ENCODE data around the gene LDAH.
"Not testable (repeated sequence)": the region's sequence is repeated elsewhere in the genome, so short reads cannot be mapped to it uniquely, and the experiment has no call there.

LDAH gene

DNA sequence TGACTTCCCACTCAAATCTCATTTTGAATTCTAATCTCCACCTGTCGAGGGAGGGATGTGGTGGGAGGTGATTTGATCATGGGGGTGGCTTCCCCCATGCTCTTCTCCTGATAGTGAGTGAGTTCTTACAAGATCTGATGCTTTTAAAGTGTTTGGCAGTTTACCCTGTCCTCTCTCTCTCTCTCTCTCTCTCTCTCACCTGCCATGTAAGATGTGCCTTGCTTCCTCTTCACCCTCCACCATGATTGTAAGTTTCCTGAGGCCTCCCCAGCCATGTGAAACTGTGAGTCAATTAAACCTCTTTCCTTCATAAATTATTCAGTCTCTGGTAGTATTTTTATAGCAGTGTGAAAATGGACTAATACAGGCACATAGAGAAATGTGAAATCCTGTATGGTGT, 7.0 kb upstream of the LDAH start:
- no peak overlapping the region for H3K4me3 ChIP-seq (ENCODE audit: low read depth in 1 of 2, low read length in 2 of 2)
- no peaks in the 10 kb centered on the region for H3K36me3 ChIP-seq (ENCODE audit: control insufficient read depth in 1 of 2, insufficient read depth in 2 of 2, low read length in 2 of 2)
- H3K27ac ChIP-seq (ENCODE audit: low read length) = no peak overlapping the region
- H3K4me1 ChIP-seq (ENCODE audit: control insufficient read depth in 1 of 2, insufficient read depth in 2 of 2, low read length in 2 of 2) = no peaks in the 10 kb centered on the region
- H3K27me3 ChIP-seq (ENCODE audit: low read depth, low read length) = no peaks in the 10 kb centered on the region
- no peaks in the 10 kb centered on the region for H3K9me3 ChIP-seq (ENCODE audit: control insufficient read depth in 1 of 2, low read length in 2 of 2)

DNA sequence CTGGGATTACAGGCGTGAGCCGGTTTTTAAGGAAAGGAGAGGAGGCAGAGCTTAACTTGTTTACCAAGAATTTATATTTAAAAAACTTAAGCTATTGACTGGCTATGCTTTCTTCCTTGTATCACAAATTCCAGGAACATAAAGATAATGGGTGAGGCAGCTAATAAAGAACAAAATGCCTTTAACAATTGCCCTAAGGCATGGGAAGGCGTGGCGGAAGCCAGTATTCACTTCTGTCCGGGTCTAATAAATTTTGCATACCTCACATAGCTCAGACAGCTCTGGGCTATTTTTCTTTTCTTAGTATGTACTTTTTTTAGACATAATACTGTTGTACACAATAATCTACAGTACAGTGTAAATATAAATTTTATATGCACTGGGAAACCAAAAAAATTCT, 1.0 kb upstream of the LDAH start:
- Histone ChIP-seq H3K4me1 (ENCODE audit: control insufficient read depth in 1 of 2, insufficient read depth in 2 of 2, low read length in 2 of 2) (no peaks in the 10 kb centered on the region), H3K36me3 (ENCODE audit: control insufficient read depth in 1 of 2, insufficient read depth in 2 of 2, low read length in 2 of 2) (no peaks in the 10 kb centered on the region), H3K4me3 (ENCODE audit: low read depth in 1 of 2, low read length in 2 of 2) (no peak overlapping the region), H3K27ac (ENCODE audit: low read length) (no peak overlapping the region), H3K27me3 (ENCODE audit: low read depth, low read length) (no peaks in the 10 kb centered on the region), H3K9me3 (ENCODE audit: control insufficient read depth in 1 of 2, low read length in 2 of 2) (no peaks in the 10 kb centered on the region)

DNA sequence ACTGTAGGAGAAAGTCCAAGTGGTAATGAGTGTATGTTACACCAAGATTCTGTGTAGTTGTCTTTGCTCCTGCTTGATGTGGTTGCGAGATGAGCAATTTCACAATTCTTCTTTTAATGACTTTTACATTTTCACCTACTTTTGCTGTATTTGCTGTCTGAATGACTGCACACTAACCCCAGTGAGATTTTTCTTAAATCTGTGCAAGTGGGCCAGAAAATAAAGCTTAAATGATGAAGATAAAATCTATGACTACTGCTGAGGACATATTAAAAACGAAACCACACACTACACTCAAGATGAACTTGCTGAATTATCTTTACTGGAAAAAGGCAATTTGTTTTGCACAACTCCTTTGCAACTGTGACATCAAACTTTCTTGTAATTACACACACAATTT, 4.1 kb downstream of the LDAH start:
- H3K9me3 ChIP-seq (ENCODE audit: control insufficient read depth in 1 of 2, low read length in 2 of 2) = no peaks in the 10 kb centered on the region
- H3K36me3 ChIP-seq (ENCODE audit: control insufficient read depth in 1 of 2, insufficient read depth in 2 of 2, low read length in 2 of 2) = no peaks in the 10 kb centered on the region
- no peaks in the 10 kb centered on the region for H3K27me3 ChIP-seq (ENCODE audit: low read depth, low read length)
- H3K4me3 ChIP-seq (ENCODE audit: low read depth in 1 of 2, low read length in 2 of 2) = no peak overlapping the region
- no peak overlapping the region for H3K27ac ChIP-seq (ENCODE audit: low read length)
- H3K4me1 ChIP-seq (ENCODE audit: control insufficient read depth in 1 of 2, insufficient read depth in 2 of 2, low read length in 2 of 2) = no peaks in the 10 kb centered on the region

GRCh38 chr2:20815216-20815615, 7.7 kb downstream of the LDAH start:
- Histone ChIP-seq H3K4me3 (ENCODE audit: low read depth in 1 of 2, low read length in 2 of 2) (no peak overlapping the region), H3K9me3 (ENCODE audit: control insufficient read depth in 1 of 2, low read length in 2 of 2) (no peaks in the 10 kb centered on the region), H3K27me3 (ENCODE audit: low read depth, low read length) (no peaks in the 10 kb centered on the region), H3K27ac (ENCODE audit: low read length) (no peak overlapping the region), H3K36me3 (ENCODE audit: control insufficient read depth in 1 of 2, insufficient read depth in 2 of 2, low read length in 2 of 2) (no peaks in the 10 kb centered on the region), H3K4me1 (ENCODE audit: control insufficient read depth in 1 of 2, insufficient read depth in 2 of 2, low read length in 2 of 2) (no peaks in the 10 kb centered on the region)

DNA sequence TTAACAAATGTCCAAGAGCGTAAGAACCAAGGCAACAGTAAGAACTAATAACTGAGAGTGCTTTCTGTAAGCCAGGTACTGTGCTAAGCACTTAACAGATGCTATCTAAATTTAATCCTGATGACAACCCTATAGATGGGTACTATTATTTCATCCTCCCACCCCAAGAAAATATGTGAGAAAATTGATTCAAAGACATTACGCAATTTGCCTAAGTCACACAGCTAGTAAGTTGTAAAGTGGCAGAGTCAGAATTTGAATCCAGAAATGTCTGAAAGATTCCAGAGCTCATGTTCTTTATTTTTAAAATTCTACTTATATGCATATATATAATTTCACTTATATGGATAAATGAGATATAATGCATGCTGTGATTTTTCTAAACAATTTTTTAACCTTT, 10.1 kb downstream of the LDAH start:
- Histone ChIP-seq H3K36me3 (ENCODE audit: control insufficient read depth in 1 of 2, insufficient read depth in 2 of 2, low read length in 2 of 2) (no peaks in the 10 kb centered on the region), H3K27ac (ENCODE audit: low read length) (no peak overlapping the region), H3K4me1 (ENCODE audit: control insufficient read depth in 1 of 2, insufficient read depth in 2 of 2, low read length in 2 of 2) (no peaks in the 10 kb centered on the region), H3K9me3 (ENCODE audit: control insufficient read depth in 1 of 2, low read length in 2 of 2) (no peaks in the 10 kb centered on the region), H3K27me3 (ENCODE audit: low read depth, low read length) (no peaks in the 10 kb centered on the region), H3K4me3 (ENCODE audit: low read depth in 1 of 2, low read length in 2 of 2) (no peak overlapping the region)

DNA sequence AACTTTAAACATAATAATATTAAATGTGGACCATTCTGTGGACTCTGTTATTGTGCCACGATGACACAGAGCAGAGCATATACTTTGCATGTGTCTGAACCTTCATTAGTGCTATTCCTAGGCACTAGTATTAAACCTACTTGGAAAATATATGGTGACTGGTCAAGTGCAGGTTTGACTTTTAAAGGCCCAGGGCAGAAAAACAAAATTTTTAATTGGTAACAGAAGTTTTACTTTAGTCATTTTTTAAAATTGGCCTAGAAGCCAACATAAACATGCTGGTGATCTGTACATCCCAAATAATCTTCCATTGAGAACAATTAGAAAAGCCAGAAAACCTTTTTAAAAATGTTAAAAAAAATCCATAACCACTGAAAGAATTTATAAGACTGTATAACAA, 16.6 kb downstream of the LDAH start:
- Histone ChIP-seq H3K36me3 (ENCODE audit: control insufficient read depth in 1 of 2, insufficient read depth in 2 of 2, low read length in 2 of 2) (no peaks in the 10 kb centered on the region), H3K27ac (ENCODE audit: low read length) (no peak overlapping the region), H3K4me3 (ENCODE audit: low read depth in 1 of 2, low read length in 2 of 2) (no peak overlapping the region), H3K9me3 (ENCODE audit: control insufficient read depth in 1 of 2, low read length in 2 of 2) (no peaks in the 10 kb centered on the region), H3K27me3 (ENCODE audit: low read depth, low read length) (no peaks in the 10 kb centered on the region), H3K4me1 (ENCODE audit: control insufficient read depth in 1 of 2, insufficient read depth in 2 of 2, low read length in 2 of 2) (no peaks in the 10 kb centered on the region)

DNA sequence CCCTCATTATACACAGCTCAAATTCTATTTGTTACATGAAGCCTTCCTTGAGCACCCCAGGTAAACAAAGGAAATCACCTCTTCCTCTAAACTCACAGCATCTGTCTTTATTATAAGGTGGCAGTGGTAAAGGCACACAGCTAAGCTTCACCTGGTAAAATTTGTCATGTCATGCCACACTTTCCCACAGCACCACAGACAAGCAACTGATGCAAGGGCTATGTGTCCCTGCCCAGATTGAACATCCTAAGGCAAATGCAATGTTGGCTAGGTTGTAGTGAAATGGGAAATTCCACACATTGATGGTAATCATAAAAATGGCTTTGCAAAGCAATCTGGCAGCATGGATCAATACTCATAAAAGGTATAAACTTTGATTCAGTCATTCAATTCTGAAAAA, 18.9 kb downstream of the LDAH start:
- no peak overlapping the region for H3K4me3 ChIP-seq (ENCODE audit: low read depth in 1 of 2, low read length in 2 of 2)
- H3K4me1 ChIP-seq (ENCODE audit: control insufficient read depth in 1 of 2, insufficient read depth in 2 of 2, low read length in 2 of 2) = no peaks in the 10 kb centered on the region
- H3K9me3 ChIP-seq (ENCODE audit: control insufficient read depth in 1 of 2, low read length in 2 of 2) = no peaks in the 10 kb centered on the region
- H3K36me3 ChIP-seq (ENCODE audit: control insufficient read depth in 1 of 2, insufficient read depth in 2 of 2, low read length in 2 of 2) = no peaks in the 10 kb centered on the region
- H3K27ac ChIP-seq (ENCODE audit: low read length) = no peak overlapping the region
- no peaks in the 10 kb centered on the region for H3K27me3 ChIP-seq (ENCODE audit: low read depth, low read length)

GRCh38 chr2:20803226-20803682, 19.6 kb downstream of the LDAH start:
- H3K36me3 ChIP-seq (ENCODE audit: control insufficient read depth in 1 of 2, insufficient read depth in 2 of 2, low read length in 2 of 2) = no peaks in the 10 kb centered on the region
- no peaks in the 10 kb centered on the region for H3K27me3 ChIP-seq (ENCODE audit: low read depth, low read length)
- no peaks in the 10 kb centered on the region for H3K9me3 ChIP-seq (ENCODE audit: control insufficient read depth in 1 of 2, low read length in 2 of 2)
- no peak overlapping the region for H3K4me3 ChIP-seq (ENCODE audit: low read depth in 1 of 2, low read length in 2 of 2)
- no peaks in the 10 kb centered on the region for H3K4me1 ChIP-seq (ENCODE audit: control insufficient read depth in 1 of 2, insufficient read depth in 2 of 2, low read length in 2 of 2)
- H3K27ac ChIP-seq (ENCODE audit: low read length) = no peak overlapping the region

GRCh38 chr2:20797096-20797495, 25.8 kb downstream of the LDAH start:
- H3K27me3 ChIP-seq (ENCODE audit: low read depth, low read length) = no peaks in the 10 kb centered on the region
- no peaks in the 10 kb centered on the region for H3K9me3 ChIP-seq (ENCODE audit: control insufficient read depth in 1 of 2, low read length in 2 of 2)
- H3K27ac ChIP-seq (ENCODE audit: low read length) = no peak overlapping the region
- H3K4me1 ChIP-seq (ENCODE audit: control insufficient read depth in 1 of 2, insufficient read depth in 2 of 2, low read length in 2 of 2) = no peaks in the 10 kb centered on the region
- H3K36me3 ChIP-seq (ENCODE audit: control insufficient read depth in 1 of 2, insufficient read depth in 2 of 2, low read length in 2 of 2) = peaks cover 0 to 9% of the 10 kb centered on the region in 2 donors
- no peak overlapping the region for H3K4me3 ChIP-seq (ENCODE audit: low read depth in 1 of 2, low read length in 2 of 2)

- H3K4me1 ChIP-seq (ENCODE audit: control insufficient read depth in 1 of 2, insufficient read depth in 2 of 2, low read length in 2 of 2) = no peaks in the 10 kb centered on the region
- no peak overlapping the region for H3K27ac ChIP-seq (ENCODE audit: low read length)
- no peak overlapping the region for H3K4me3 ChIP-seq (ENCODE audit: low read depth in 1 of 2, low read length in 2 of 2)
- H3K27me3 ChIP-seq (ENCODE audit: low read depth, low read length) = no peaks in the 10 kb centered on the region
- no peaks in the 10 kb centered on the region for H3K9me3 ChIP-seq (ENCODE audit: control insufficient read depth in 1 of 2, low read length in 2 of 2)
- H3K36me3 ChIP-seq (ENCODE audit: control insufficient read depth in 1 of 2, insufficient read depth in 2 of 2, low read length in 2 of 2) = peaks cover 1 to 9% of the 10 kb centered on the region in 2 donors
Measured at GRCh38 chr2:20796374-20796791, 26.5 kb downstream of the LDAH start.

DNA sequence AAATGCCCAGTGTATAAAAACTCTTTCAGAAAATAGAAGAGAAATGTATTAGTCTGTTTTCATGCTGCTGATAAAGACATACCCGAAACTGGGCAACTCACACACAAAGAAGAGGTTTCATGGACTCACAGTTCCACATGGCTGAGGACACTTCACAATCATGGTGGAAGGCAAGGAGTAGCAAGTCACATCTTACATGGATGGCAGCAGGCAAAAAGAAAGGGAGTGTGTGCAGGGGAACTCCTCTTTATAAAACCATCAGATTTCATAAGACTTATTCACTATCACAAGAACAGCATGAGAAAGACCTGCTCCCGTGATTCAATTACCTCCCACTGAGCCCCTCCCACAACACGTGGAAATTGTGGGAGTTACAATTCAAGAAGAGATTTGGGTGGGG, 29.0 kb downstream of the LDAH start:
- not testable (repeated sequence) for H3K27me3 ChIP-seq (ENCODE audit: low read depth, low read length); H3K9me3 ChIP-seq (ENCODE audit: control insufficient read depth in 1 of 2, low read length in 2 of 2); H3K4me3 ChIP-seq (ENCODE audit: low read depth in 1 of 2, low read length in 2 of 2); H3K27ac ChIP-seq (ENCODE audit: low read length); H3K4me1 ChIP-seq (ENCODE audit: control insufficient read depth in 1 of 2, insufficient read depth in 2 of 2, low read length in 2 of 2)
- H3K36me3 ChIP-seq (ENCODE audit: control insufficient read depth in 1 of 2, insufficient read depth in 2 of 2, low read length in 2 of 2) = peaks cover 13 to 14% of the 10 kb centered on the region in 2 donors

GRCh38 chr2:20781656-20782265, 41.1 kb downstream of the LDAH start:
- Histone ChIP-seq H3K4me1 (ENCODE audit: control insufficient read depth in 1 of 2, insufficient read depth in 2 of 2, low read length in 2 of 2) (no peaks in the 10 kb centered on the region), H3K36me3 (ENCODE audit: control insufficient read depth in 1 of 2, insufficient read depth in 2 of 2, low read length in 2 of 2) (no peaks in the 10 kb centered on the region), H3K27me3 (ENCODE audit: low read depth, low read length) (no peaks in the 10 kb centered on the region), H3K27ac (ENCODE audit: low read length) (no peak overlapping the region), H3K4me3 (ENCODE audit: low read depth in 1 of 2, low read length in 2 of 2) (no peak overlapping the region), H3K9me3 (ENCODE audit: control insufficient read depth in 1 of 2, low read length in 2 of 2) (no peaks in the 10 kb centered on the region)
